ENCODE results near the gene ARHGAP23. TPM values are rescaled to one million over a fixed set of nuclear protein-coding genes. Genes with fewer than 3 reads are reported as not detected.

Gene ARHGAP23
- total RNA-seq, 1 experiment from 2014 or later = 129 TPM

- H3F3A ChIP-seq (ENCODE audit: insufficient read depth, low read depth) = peaks cover 9% of the 10 kb centered on the region
- H2AFZ ChIP-seq = no peak overlapping the region
- no peaks in the 10 kb centered on the region for H3K79me2 ChIP-seq (ENCODE audit: low read depth)
- intact Hi-C loops (cut with micrococcal nuclease; ENCODE audit: unreplicated experiment) = no loop called here
- H3K27me3 ChIP-seq (ENCODE audit: insufficient read depth, low read depth) = no peaks in the 10 kb centered on the region
- no peak overlapping the region for H3K27ac ChIP-seq
- H3K4me1 ChIP-seq (replicated peaks; ENCODE audit: insufficient read depth) = no peaks in the 10 kb centered on the region
- H3K9me3 ChIP-seq (ENCODE audit: insufficient read depth, low read depth) = no peaks in the 10 kb centered on the region
- no peak overlapping the region for H3K4me3 ChIP-seq
- H4K20me1 ChIP-seq (ENCODE audit: insufficient read depth) = no peaks in the 10 kb centered on the region
- no peak overlapping the region for H3K4me2 ChIP-seq
- TF ChIP-seq EZH2 (IDR thresholded peaks at IDR 0.05; ENCODE audit: low read depth) = no peak
- no peak for TF ChIP-seq CTCF (conservative IDR thresholded peaks at IDR 0.05)
- no peaks in the 10 kb centered on the region for H3K9me2 ChIP-seq (ENCODE audit: insufficient read depth)
- ChIA-PET CTCF (no interaction called here), POLR2A (ENCODE audit: unreplicated experiment) (interaction anchor here (0.6 kb wide), 3 partner anchors 9 to 363 kb away, joined by 4 to 6 read pairs (median 5); no protein-coding TSS in a partner anchor)
- H3K36me3 ChIP-seq (ENCODE audit: low read depth) = no peaks in the 10 kb centered on the region
- no peak for DNase-seq
- no TSS peak for BruUV-seq (replicated peaks)
Observed at GRCh38 chr17:38533866-38534497, 105.7 kb downstream of the ARHGAP23 start.

DNA sequence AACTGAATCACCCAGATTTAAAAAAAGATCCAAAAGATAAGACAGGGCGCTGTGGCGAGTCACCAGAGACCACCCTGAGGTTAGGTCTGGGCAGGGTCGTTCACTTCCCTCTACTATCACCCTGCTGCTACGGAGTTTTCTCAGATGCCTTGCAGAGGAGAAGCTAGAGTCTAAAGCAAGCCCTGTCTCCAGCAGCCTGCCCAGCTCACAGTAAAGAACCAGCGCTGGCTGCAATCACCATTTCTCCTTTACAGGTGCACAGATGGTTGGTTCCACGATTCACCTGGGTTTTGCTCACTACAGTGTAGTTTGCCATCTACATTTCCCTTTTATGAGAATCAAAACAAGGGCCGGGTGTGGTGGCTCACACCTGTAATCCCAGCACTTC, 106.2 kb downstream of the ARHGAP23 start:
- BruUV-seq (replicated peaks) = no TSS peak
- intact Hi-C loops (cut with micrococcal nuclease; ENCODE audit: unreplicated experiment) = no loop called here

DNA sequence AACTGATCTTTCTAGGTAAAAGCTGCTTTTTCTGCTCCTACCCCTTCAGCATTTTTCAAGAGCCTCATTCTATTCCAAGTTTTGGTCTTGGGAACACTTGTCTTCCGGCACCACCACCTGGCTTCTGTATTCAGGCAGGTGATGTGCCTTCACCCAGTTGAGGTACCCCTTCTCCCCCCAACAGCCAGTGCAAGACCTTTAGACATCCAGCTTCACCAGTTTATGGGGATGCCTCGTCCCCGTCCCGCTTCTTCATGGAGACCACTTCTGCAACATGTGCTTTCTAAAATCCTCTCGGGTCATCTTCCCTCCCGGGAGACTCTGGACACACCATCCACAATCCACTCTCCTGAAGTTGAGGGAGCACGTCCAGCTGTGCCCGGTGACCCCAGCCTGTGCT, 107.6 kb downstream of the ARHGAP23 start:
- Histone ChIP-seq H2AFZ (no peak overlapping the region), H4K20me1 (ENCODE audit: insufficient read depth) (no peaks in the 10 kb centered on the region), H3F3A (ENCODE audit: insufficient read depth, low read depth) (peaks cover 9% of the 10 kb centered on the region), H3K79me2 (ENCODE audit: low read depth) (no peaks in the 10 kb centered on the region), H3K27me3 (ENCODE audit: insufficient read depth, low read depth) (no peaks in the 10 kb centered on the region), H3K27ac (no peak overlapping the region), H3K4me2 (no peak overlapping the region), H3K9me2 (ENCODE audit: insufficient read depth) (no peaks in the 10 kb centered on the region), H3K4me3 (no peak overlapping the region), H3K4me1 (replicated peaks; ENCODE audit: insufficient read depth) (no peaks in the 10 kb centered on the region), H3K36me3 (ENCODE audit: low read depth) (no peaks in the 10 kb centered on the region), H3K9me3 (ENCODE audit: insufficient read depth, low read depth) (no peaks in the 10 kb centered on the region)
- intact Hi-C loops (cut with micrococcal nuclease; ENCODE audit: unreplicated experiment) = no loop called here
- CTCF ChIA-PET = no interaction called here
- POLR2A ChIA-PET (ENCODE audit: unreplicated experiment) = no interaction called here
- no TSS peak for BruUV-seq (replicated peaks)
- TF ChIP-seq CTCF (conservative IDR thresholded peaks at IDR 0.05) = no peak
- no peak for TF ChIP-seq EZH2 (IDR thresholded peaks at IDR 0.05; ENCODE audit: low read depth)
- no peak for DNase-seq

More for the DNA sequence above, 106.2 kb downstream of the ARHGAP23 start:
- H4K20me1 ChIP-seq (ENCODE audit: insufficient read depth) = no peaks in the 10 kb centered on the region
- TF ChIP-seq EZH2 (IDR thresholded peaks at IDR 0.05; ENCODE audit: low read depth) = no peak
- TF ChIP-seq CTCF (conservative IDR thresholded peaks at IDR 0.05) = no peak
- H3K27me3 ChIP-seq (ENCODE audit: insufficient read depth, low read depth) = no peaks in the 10 kb centered on the region
- ChIA-PET POLR2A (ENCODE audit: unreplicated experiment) (interaction anchor here (0.6 kb wide), 3 partner anchors 9 to 363 kb away, joined by 4 to 6 read pairs (median 5); no protein-coding TSS in a partner anchor), CTCF (interaction anchor here (0.6 kb wide), 1 partner anchor 119 kb away, joined by 4 read pairs; no protein-coding TSS in a partner anchor)
- H3F3A ChIP-seq (ENCODE audit: insufficient read depth, low read depth) = peaks cover 9% of the 10 kb centered on the region
- no peaks in the 10 kb centered on the region for H3K79me2 ChIP-seq (ENCODE audit: low read depth)
- H3K9me3 ChIP-seq (ENCODE audit: insufficient read depth, low read depth) = no peaks in the 10 kb centered on the region
- H3K36me3 ChIP-seq (ENCODE audit: low read depth) = no peaks in the 10 kb centered on the region
- H3K4me1 ChIP-seq (replicated peaks; ENCODE audit: insufficient read depth) = no peaks in the 10 kb centered on the region
- no peak for DNase-seq
- no peaks in the 10 kb centered on the region for H3K9me2 ChIP-seq (ENCODE audit: insufficient read depth)
- no peak overlapping the region for H2AFZ ChIP-seq
- no peak overlapping the region for H3K4me2 ChIP-seq
- no peak overlapping the region for H3K4me3 ChIP-seq
- no peak overlapping the region for H3K27ac ChIP-seq
